Endothelial cell (in vitro differentiated cells): ENCODE data around the gene GALNT2. TPM values are rescaled to one million over a fixed set of nuclear protein-coding genes. Genes with fewer than 3 reads are reported as not detected.

Source experiments
- DNase-seq: peaks from one replicate; pipeline ENCODE4 v3.0.0; 2021; ENCODE audit warnings: low spot score
- H3K27ac Mint-ChIP-seq: one replicate; pipeline ENCODE4 v1.8.0; 2021; ENCODE audit warnings: mixed read lengths, inconsistent platforms; ENCODE audit not compliant: unreplicated experiment
- H3K27me3 Mint-ChIP-seq: one replicate; pipeline ENCODE4 v1.8.0; 2021; ENCODE audit warnings: mild to moderate bottlenecking, moderate library complexity, mixed read lengths, inconsistent platforms; ENCODE audit not compliant: unreplicated experiment
- H3K36me3 Mint-ChIP-seq: one replicate; pipeline ENCODE4 v1.8.0; 2021; ENCODE audit warnings: mild to moderate bottlenecking, low read depth, mixed read lengths, inconsistent platforms; ENCODE audit not compliant: unreplicated experiment
- H3K4me1 Mint-ChIP-seq: one replicate; pipeline ENCODE4 v1.8.0; 2021; ENCODE audit warnings: mild to moderate bottlenecking, mixed read lengths, inconsistent platforms; ENCODE audit not compliant: unreplicated experiment
- H3K4me3 Mint-ChIP-seq: one replicate; pipeline ENCODE4 v1.8.0; 2021; ENCODE audit warnings: mild to moderate bottlenecking, mixed read lengths, inconsistent platforms; ENCODE audit not compliant: unreplicated experiment
- H3K9me3 Mint-ChIP-seq: one replicate; pipeline ENCODE4 v1.8.0; 2021; ENCODE audit warnings: mixed read lengths, inconsistent platforms; ENCODE audit not compliant: unreplicated experiment
- total RNA-seq: library from RNA; stranded (reverse); fragmentation: NEBNext Ultra II Directional; extraction: Animal tissue kit (Norgen Biotek cat#: 25700); gene quantifications from one replicate; pipeline ENCODE4 v1.2.1, GENCODE V29; 2021; ENCODE audit not compliant: unreplicated experiment
- TF ChIP-seq, protein P1 (sequence below): fragments of 200-600 bp; sonication (generic); IDR thresholded peaks from one replicate; pipeline ENCODE4 v1.5.0; 2021; ENCODE audit warnings: antibody characterized with exemption; ENCODE audit not compliant: unreplicated experiment

The GALNT2 gene
- total RNA-seq, 1 donor from 2014 or later, result 74.8 TPM

DNA sequence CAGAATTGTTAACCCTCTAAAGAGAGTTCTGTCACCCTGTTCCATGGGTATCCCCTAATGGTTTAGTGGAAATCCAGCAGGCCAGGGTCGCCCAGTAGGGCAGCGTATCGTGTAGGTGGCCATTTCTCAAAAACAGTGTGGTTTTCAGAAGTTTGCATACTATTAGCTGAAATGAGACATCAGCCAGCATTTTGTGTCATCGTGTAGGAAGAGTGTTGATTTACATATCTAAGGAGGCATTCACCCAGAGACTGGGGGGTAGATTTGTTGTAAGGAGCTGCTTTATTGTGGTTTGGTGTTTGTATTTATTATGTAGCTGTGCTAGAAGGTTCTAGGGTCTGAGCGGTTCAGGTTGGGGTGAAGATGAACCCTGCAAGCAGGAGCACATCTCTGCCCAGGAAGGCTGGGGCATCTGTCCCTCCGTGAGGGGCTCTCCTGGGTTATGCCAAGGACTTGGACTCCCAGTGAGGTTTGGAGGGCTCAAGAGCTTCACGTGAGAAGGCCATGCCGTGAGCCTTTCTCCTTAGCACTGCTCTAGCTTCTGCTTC lies 184.7 kb downstream of the GALNT2 start:
- DNase-seq, result no peak
- H3K27me3 Mint-ChIP-seq, result peaks cover 2% of the 10 kb centered on the region
- no peaks in the 10 kb centered on the region for H3K9me3 Mint-ChIP-seq
- peaks cover 4% of the 10 kb centered on the region for H3K4me1 Mint-ChIP-seq
- TF ChIP-seq, protein P1, sequence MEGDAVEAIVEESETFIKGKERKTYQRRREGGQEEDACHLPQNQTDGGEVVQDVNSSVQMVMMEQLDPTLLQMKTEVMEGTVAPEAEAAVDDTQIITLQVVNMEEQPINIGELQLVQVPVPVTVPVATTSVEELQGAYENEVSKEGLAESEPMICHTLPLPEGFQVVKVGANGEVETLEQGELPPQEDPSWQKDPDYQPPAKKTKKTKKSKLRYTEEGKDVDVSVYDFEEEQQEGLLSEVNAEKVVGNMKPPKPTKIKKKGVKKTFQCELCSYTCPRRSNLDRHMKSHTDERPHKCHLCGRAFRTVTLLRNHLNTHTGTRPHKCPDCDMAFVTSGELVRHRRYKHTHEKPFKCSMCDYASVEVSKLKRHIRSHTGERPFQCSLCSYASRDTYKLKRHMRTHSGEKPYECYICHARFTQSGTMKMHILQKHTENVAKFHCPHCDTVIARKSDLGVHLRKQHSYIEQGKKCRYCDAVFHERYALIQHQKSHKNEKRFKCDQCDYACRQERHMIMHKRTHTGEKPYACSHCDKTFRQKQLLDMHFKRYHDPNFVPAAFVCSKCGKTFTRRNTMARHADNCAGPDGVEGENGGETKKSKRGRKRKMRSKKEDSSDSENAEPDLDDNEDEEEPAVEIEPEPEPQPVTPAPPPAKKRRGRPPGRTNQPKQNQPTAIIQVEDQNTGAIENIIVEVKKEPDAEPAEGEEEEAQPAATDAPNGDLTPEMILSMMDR, result no peak
- peaks cover 22% of the 10 kb centered on the region for H3K36me3 Mint-ChIP-seq
- H3K4me3 Mint-ChIP-seq, result no peak overlapping the region
- H3K27ac Mint-ChIP-seq, result no peak overlapping the region

DNA sequence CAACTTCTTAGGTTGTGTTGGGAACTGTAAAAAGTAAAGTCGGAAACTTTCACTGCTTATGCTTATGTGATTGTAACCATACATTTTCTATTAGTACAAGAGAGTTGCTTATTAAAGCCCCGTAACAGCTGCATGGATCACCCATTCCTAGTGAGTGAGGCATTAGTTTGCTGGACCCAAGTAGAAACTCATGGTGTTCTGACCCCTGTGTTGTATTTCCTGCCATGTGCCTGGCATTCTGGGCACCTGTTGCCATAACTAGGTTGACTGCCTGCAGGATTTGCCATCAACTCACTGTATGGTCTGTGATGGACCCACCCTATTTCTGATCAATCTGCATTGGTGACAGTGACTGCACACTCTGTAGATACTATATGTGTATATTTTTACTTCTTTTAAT lies 186.1 kb downstream of the GALNT2 start:
- DNase-seq, result no peak
- peaks cover 22% of the 10 kb centered on the region for H3K36me3 Mint-ChIP-seq
- no peak overlapping the region for H3K27ac Mint-ChIP-seq

DNA sequence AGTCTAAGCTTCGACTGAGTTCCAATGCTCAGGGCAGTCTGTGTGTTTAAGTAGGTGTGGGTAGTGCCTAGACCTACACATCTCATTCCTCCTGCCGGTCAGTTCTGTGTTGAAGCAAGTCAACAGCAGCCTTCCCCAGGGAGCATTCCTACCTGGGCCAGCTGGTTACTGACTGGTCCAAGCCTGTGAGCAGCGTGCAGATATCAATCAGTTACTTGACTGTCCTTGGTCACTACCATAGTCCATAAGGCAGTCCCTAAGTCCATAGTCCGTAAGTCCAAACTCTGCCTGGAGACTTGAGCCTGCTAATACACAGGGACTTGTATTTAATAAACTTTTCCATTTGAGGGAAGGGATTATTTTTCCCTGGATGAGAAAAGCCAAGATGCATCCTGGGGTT lies 187.2 kb downstream of the GALNT2 start:
- peaks cover 3% of the 10 kb centered on the region for H3K27me3 Mint-ChIP-seq
- no peaks in the 10 kb centered on the region for H3K9me3 Mint-ChIP-seq
- peaks cover 4% of the 10 kb centered on the region for H3K4me1 Mint-ChIP-seq
- H3K36me3 Mint-ChIP-seq, result peaks cover 22% of the 10 kb centered on the region
- TF ChIP-seq, protein P1, result no peak
- DNase-seq, result no peak
- no peak overlapping the region for H3K4me3 Mint-ChIP-seq
- H3K27ac Mint-ChIP-seq, result no peak overlapping the region

More for the DNA sequence above, 186.1 kb downstream of the GALNT2 start:
- H3K27me3 Mint-ChIP-seq, result peaks cover 3% of the 10 kb centered on the region
- TF ChIP-seq, protein P1, result no peak
- no peak overlapping the region for H3K4me3 Mint-ChIP-seq
- no peaks in the 10 kb centered on the region for H3K9me3 Mint-ChIP-seq
- peaks cover 4% of the 10 kb centered on the region for H3K4me1 Mint-ChIP-seq

DNA sequence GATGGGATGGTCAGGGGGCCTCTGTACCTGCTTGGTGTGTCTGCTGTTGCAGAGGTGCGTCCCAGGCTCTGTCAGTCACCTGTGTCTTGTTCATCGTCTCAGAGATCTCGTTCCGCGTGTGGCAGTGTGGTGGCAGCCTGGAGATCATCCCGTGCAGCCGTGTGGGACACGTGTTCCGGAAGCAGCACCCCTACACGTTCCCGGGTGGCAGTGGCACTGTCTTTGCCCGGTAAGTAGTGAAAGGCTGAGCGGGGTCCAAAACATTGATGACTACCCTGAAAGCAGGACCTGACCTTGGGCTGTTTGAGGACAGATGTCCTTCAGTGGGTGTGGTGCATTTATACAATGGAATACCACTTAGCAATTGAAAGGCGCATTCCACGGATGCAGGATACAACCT lies 188.1 kb downstream of the GALNT2 start:
- H3K4me3 Mint-ChIP-seq, result no peak overlapping the region
- TF ChIP-seq, protein P1, result no peak
- peaks cover 22% of the 10 kb centered on the region for H3K36me3 Mint-ChIP-seq
- no peaks in the 10 kb centered on the region for H3K9me3 Mint-ChIP-seq
- H3K4me1 Mint-ChIP-seq, result peaks cover 4% of the 10 kb centered on the region
- no peak for DNase-seq
- H3K27ac Mint-ChIP-seq, result no peak overlapping the region
- peaks cover 3% of the 10 kb centered on the region for H3K27me3 Mint-ChIP-seq

DNA sequence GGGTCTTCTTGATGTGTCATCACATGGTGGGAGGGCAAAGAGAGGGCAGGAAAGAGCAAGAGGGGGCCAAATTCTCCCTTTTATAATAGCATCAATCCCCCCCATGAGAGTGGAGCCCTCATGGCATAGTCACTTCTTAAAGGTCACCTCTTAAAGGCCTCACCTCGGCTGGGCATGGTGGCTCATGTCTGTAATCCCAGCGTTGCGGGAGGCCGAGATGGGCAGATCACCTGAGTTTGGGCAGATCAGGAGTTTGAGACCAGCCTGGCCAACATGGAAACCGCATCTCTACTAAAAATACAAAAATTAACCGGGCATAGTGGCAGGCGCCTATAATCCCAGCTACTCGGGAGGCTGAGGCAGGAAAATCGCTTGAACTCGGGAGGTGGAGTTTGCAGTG lies 189.0 kb downstream of the GALNT2 start:
- TF ChIP-seq, protein P1, result no peak
- Mint-ChIP-seq H3K4me1 (peaks cover 1% of the 10 kb centered on the region), H3K27me3 (peaks cover 1% of the 10 kb centered on the region), H3K36me3 (peaks cover 22% of the 10 kb centered on the region), H3K4me3 (peak overlapping the region; percentile 29), H3K27ac (no peak overlapping the region), H3K9me3 (no peaks in the 10 kb centered on the region)
- no peak for DNase-seq
